PC-3 (cell line): ENCODE data around the gene CACNA1B.

Experiments used
- EZH2 ChIP-seq: fragments of 300-600 bp; sonication (generic); IDR thresholded peaks from one replicate; pipeline ENCODE4 v1.6.1; 2017; ENCODE audit warnings: antibody characterized with exemption, mild to moderate bottlenecking, low read length; ENCODE audit not compliant: unreplicated experiment
- TF ChIP-seq, protein P1 (sequence below): fragments of 300-600 bp; sonication (generic); conservative IDR thresholded peaks from 2 replicates; pipeline ENCODE4 v1.5.1; 2017; ENCODE audit warnings: antibody characterized with exemption, low read depth, mild to moderate bottlenecking, low read length

DNA sequence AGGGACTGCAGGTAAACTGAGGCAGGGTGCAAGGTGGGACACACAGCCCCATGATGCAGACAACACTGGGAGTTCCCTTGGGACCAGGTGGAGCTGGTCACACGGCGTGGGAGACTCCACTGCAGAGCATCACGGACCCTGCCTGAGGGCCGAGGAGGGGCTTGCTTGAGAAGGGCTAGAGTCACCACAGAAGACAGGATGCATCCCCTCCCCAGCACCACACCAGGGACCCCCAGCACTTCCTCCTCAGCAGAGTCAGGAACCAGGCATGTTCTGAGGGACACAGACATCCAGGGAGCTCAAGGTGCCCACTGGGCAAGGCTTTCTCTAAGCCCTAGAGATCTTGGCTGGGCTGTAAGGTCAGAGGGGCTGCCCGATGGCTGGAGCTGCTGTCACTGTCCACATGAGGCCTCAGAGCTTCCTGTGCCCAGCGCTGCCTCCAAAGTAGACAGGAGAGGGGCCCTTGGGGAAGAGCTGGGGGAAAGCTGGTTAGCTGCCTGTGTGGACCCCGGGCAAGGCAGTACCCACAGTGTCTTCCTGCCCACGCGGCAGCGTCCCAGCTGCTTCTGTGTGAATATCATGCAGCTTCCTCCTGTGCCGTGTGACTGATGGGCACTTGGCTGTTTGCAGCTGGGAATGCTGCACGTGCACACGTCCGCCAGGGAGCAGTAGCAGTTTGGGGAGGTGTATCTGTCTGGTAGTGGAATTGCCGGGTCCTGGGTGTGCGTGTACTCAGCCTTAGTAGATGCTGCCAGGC, 176.6 kb downstream of the CACNA1B start:
- TF ChIP-seq EZH2, result no peak
- TF ChIP-seq, protein P1, sequence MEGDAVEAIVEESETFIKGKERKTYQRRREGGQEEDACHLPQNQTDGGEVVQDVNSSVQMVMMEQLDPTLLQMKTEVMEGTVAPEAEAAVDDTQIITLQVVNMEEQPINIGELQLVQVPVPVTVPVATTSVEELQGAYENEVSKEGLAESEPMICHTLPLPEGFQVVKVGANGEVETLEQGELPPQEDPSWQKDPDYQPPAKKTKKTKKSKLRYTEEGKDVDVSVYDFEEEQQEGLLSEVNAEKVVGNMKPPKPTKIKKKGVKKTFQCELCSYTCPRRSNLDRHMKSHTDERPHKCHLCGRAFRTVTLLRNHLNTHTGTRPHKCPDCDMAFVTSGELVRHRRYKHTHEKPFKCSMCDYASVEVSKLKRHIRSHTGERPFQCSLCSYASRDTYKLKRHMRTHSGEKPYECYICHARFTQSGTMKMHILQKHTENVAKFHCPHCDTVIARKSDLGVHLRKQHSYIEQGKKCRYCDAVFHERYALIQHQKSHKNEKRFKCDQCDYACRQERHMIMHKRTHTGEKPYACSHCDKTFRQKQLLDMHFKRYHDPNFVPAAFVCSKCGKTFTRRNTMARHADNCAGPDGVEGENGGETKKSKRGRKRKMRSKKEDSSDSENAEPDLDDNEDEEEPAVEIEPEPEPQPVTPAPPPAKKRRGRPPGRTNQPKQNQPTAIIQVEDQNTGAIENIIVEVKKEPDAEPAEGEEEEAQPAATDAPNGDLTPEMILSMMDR, result no peak
